ENCODE measurements around the gene NINJ2.

- TF ChIP-seq CTCF (IDR thresholded peaks at IDR 0.05; ENCODE audit: poor library complexity, severe bottlenecking) = no peak
- TF ChIP-seq EZH2 (IDR thresholded peaks at IDR 0.05; ENCODE audit: borderline replicate concordance, insufficient read depth, low read length, poor library complexity, severe bottlenecking) = no peak
- no peak for TF ChIP-seq REST (IDR thresholded peaks at IDR 0.05; ENCODE audit: borderline replicate concordance)
- TF ChIP-seq POLR2AphosphoS5 (IDR thresholded peaks at IDR 0.05) = no peak
- no peak for TF ChIP-seq EP300 (conservative IDR thresholded peaks at IDR 0.05; ENCODE audit: poor library complexity, severe bottlenecking)
- no peak for TF ChIP-seq RAD21 (conservative IDR thresholded peaks at IDR 0.05)
- no peak for TF ChIP-seq SMC3 (conservative IDR thresholded peaks at IDR 0.05; ENCODE audit: poor library complexity)
Measured at GRCh38 chr12:568486-568885, 94.8 kb downstream of the NINJ2 start.
